ENCODE data around the gene RALGAPA2.

DNA sequence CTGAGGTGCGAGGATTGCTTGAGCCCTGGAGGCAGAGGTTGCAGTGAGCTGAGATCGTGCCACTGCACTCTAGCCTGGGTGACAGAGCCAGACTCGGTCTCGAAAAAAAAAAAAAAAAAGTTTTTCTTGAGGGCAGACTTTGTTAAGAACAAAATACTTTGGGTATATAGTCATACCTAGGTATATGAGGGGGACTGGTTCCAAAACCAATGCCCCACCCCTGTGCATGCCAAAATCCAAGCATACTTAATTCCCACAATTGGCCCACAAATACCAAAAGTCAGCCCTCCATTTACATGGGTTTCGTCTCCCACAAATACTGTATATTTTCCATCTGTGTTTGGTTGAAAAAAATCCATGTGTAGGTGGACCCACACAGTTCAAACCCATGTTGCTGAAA is 224.6 kb downstream of the RALGAPA2 start:
- TF ChIP-seq, protein P1, sequence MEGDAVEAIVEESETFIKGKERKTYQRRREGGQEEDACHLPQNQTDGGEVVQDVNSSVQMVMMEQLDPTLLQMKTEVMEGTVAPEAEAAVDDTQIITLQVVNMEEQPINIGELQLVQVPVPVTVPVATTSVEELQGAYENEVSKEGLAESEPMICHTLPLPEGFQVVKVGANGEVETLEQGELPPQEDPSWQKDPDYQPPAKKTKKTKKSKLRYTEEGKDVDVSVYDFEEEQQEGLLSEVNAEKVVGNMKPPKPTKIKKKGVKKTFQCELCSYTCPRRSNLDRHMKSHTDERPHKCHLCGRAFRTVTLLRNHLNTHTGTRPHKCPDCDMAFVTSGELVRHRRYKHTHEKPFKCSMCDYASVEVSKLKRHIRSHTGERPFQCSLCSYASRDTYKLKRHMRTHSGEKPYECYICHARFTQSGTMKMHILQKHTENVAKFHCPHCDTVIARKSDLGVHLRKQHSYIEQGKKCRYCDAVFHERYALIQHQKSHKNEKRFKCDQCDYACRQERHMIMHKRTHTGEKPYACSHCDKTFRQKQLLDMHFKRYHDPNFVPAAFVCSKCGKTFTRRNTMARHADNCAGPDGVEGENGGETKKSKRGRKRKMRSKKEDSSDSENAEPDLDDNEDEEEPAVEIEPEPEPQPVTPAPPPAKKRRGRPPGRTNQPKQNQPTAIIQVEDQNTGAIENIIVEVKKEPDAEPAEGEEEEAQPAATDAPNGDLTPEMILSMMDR (IDR thresholded peaks at IDR 0.05) = no peak
- TF ChIP-seq POLR2A (IDR thresholded peaks at IDR 0.05) = no peak
- no peak for TF ChIP-seq POLR2AphosphoS5 (IDR thresholded peaks at IDR 0.05)

Measured in breast epithelium (tissue), 3 donors.